Activated CD8-positive, alpha-beta memory T cell treated with anti-CD3 and anti-CD28 coated beads for 24 hours (primary cell): ENCODE measurements around the gene LRIG3.

Source experiments
- DNase-seq: peaks from one replicate; pipeline ENCODE4 v3.0.0-alpha.2; 2020

Gene LRIG3

DNA sequence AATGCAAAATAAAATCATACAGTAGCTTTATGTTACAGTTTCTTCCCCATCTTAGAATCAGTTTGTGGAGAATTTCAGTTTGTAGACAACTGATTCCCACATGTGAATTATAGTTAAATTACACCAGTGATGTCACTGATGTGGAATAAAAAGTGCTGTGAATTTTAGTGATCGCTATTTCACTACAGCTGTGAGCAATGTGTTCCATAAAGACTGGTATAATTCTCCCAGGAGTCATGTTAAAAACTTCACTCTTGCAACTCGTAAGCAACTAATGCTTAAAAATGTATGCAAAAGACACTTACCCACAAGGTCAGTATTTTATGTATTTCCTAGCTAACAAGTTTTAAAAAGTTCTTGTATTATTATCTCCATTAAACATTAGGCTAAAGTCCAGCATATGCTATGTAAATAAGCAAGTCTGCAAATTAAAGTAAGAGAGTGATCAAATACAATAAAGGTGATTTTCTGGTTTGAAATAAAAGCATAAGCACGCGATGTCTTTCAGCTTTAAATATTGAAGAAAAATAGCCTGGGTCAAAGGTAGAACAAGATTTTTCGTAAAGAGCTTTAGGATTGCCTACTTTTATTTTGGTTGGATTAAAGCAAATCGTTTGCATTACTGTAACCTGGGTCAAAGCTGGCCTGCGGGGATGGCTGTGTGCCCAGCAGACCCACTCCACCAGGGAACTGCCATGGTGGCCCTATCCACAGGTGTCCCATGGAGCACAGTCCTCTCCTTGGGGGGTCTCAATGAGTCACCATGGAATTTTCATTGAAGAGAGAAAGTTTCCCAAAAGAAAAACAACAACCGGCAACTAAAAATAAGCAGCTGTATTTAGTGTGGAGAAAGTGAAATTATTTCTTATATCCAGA, 12.7 kb upstream of the LRIG3 start:
- no peak for DNase-seq

DNA sequence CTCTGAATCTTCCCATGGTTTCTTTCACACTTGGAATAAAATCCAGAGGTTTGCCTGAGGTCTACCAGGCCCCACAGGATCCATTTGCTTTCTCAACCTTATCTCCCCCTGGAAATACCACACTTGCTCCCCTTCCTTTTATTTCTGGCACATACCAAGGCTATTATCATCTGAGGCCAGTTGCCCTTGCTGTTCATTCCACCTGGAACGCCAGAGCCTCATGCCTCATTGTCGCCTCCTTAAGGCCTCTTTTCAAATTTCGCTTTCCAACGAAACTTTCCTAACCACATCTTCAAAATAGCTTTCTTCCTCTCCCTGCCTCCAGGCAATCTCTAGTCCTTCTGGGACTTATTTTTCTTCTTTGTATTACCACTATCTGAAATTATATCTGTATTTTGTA, 11.2 kb upstream of the LRIG3 start:
- no peak for DNase-seq

DNA sequence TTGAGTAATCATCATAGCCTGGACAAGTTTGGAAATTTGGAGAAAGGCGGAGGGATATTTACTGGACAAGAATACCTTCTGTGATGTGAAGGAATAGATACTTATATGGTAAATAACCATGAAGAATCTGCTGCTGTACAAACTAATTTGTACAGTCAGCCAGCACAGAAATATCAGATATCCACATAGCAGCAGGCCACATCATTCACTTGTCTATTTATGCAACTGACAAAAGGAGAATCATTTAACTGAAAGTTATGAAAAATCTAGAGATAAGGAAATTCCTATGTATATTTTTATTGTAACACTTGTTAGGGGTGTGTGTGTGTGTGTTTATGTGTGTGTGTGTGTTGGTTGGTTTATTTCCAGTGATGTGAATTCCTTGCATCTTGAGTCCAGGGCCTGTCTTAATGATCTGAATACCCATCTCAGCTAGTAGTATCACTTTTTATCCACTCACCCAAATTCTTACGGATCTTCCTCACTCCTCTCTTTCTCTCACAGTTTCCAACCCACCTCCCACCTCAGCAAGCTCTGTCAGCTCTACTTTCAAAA, 10.5 kb upstream of the LRIG3 start:
- no peak for DNase-seq

DNA sequence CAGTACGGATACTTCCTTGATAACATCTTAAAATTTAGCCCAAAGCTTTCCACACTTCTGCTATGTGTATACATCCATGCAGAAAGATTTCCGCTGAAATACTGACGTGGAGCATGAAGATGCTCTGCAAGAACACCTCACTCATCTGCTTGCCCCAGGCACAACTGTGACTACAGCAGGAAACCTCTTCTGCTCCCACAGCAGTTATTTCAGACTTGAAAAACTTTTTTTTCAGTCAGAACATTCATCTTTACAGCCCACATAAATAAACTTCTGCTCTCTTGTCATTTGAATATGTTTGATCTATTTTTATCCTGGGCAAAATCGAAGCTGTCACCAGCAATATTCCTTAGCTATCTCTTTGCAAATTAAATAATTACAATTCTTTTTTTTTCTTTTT, 6.8 kb upstream of the LRIG3 start:
- no peak for DNase-seq

DNA sequence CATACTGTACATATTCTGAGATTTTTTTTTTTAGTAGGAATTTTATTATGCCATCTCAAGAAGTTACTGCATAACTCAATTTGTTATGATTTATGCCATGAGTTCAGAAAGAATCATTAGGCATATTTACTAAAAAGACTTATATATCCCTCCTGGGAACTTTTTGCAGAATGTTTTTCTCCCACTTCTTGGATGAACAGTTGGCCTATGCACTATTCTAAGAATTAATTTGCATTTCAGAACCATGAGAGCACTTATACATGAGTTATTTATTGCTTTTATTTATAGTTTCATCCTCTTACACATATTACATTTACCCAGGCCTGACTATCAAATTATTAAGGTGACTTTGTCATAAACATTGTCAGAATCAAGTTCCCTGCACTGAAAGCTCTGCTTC, 6.3 kb upstream of the LRIG3 start:
- no peak for DNase-seq

DNA sequence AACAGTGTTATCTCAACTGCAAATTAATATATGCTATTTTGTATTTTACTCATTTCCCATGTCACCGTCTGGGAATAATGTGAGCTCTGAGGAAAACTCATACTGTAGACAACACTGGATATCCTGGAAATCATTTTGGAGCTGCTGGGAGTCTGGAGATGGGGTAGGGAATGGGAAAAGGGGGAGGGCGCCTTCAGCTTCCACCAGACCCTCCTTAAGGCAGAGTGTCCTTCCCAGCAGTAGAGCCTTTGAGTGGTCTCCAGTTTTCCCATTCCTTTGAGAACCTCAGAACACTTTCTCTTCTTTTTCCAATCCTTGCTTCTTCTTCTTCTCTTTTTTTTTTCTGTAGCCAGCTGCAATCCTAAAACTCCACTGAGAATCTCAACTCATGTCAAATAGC, 5.4 kb upstream of the LRIG3 start:
- no peak for DNase-seq

DNA sequence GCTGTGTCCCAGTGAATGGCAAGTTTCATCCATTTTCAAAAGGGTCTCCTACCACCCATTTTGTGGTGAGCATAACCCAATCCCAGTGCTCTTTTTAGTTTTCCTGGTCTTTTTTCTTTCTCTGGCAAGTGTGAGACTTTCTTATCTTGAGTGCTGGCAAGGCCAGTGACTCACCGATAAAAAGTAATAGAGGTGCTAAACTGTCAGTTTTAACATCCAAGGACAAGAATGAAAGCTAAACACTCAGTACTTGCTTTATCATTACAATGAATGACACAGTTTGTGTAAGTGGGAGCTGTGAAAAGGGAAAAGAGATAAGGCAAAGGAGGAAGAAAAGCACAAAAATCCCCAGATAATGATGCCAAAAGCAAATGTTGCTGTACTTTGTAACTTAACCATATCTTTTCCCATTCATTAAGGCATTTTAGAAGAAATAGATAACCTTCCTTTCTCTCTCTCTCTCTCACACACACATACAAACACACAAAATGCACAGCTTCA, 4.9 kb upstream of the LRIG3 start:
- DNase-seq = no peak

DNA sequence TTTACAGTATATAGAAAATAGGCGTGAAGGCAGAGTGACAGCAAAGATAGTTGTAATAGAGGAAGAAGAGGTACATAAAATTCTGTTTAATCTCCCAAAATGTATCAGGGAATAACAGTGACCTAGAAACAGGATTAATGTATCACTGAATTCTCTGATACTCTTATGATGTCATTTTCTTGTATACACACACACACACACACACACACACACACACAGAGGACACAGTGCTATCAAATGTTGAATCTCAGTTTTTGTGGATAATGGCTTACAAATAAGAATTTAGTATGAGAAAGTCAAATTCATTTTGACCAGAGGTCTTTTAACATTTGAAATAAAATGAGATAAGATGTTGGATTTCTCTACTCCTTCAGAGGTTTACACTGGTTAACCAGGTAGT, 4.3 kb upstream of the LRIG3 start:
- no peak for DNase-seq

DNA sequence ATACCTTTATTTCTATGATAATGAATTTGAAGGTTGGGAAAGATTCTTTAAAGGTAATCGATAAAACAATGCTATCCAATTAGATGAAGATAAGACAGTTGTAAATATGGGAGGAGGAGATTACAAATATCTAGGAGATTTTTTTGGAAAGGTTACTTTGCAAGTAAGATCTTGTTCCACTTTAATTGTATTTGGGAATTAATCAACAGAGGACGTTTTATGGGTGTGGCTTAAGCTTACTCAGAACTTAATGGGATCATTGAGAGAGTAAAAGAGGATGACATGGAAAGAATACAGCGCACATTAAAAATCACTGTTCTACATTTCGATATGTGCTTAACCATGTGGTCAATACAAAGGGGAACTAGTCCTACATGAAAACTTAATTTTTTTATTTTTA, 3.5 kb upstream of the LRIG3 start:
- no peak for DNase-seq

DNA sequence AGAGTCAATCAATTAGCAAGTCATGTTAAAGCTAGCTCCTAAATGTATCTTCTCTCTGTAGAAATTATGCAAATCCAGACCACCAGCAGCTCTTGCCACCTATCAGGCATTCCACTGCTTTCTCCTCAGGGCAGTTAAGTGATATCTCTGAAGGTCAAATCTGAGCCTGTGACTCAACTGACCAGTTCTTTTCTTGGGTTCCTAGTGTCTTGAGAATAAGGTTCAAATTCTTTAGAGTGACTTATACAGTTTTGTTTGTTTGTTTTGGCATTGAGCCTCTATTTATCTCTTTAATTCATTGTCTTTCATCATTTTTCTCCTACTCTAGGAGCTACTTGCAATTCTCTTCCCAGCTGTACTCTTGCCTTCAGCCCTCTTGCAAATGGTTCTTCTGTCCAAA, 2.5 kb upstream of the LRIG3 start:
- DNase-seq = no peak

DNA sequence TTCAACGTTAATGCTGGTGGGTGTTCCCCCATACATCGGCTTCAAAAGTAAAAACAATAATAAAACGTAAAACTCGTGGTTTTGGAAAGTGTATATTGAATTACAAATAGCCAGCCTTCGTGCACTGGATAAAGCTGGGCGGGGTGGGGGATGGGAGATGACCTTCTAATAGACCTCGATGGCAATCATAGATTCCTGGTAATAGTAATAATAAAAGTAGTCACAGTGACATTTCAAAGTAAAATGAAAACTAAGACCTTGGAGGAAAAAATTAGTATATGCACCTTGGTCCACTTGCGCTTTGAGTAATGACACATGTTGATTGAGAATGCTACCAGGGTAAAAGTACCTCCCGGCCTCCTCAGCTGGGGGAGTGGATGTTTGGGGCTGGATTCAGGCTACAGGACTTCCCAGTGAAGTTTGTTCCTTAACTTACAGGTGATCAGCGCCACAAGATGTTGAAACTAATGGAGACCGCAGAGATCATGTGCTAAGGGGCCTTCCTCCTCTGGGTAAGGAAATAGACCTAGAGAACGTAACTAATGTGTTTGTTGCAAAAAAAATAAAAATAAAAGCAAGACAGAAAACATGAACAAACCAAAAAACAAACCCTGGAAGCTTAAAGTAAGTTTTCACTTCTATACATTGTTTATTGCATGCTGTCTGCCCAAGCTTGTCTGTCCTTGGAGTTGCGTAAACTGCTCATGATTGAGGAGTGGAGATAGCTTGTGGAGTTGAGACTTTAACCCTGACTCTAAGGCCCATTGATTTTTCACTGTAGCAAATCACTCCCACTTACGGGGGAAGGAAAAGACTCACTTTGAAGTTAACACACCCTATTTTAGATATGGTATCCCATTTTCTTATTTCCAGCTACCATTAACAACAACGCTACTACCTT, 907 bp upstream of the LRIG3 start:
- DNase-seq = no peak

DNA sequence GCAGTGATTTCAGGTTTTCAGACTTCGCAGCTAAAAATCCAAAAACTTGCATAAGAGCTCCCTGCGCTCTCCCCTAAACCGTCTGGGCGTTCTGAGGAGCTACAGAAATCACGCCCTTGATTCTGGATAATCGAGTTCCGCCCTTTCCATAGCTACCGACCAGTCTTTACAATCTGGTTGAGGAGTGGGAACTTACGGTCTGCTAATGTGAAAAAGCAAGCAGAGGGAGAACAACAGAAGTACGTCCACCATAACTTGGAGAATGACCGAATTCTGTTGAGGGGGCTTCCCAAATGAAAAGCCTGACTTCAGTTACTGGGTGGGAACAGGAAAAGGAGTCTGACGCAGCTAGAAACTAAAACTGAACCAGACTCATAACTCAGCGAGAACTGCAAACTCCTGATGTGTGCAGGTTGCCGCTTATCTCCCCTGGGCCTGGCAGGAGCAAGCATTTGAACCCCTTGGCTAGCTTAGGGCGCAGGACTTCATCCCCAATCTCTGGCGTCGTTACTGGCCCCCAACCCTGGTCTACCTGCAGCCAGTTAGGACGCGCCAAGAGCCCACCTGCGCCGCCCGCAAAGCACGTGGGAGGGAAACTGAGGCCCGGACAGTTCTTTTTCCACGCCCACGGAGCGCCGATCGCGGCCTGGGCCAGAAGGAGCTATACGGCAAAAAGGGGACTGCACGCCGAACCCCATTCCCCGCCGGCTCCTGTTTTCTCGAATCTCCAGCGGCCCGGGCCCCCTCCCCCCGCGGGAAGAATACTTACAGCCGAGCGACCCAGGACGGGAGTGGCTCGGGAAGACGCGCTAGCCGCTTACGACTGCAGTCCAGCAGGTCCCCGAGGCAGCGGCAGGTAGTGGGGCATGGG, 838 bp downstream of the LRIG3 start:
- no peak for DNase-seq

DNA sequence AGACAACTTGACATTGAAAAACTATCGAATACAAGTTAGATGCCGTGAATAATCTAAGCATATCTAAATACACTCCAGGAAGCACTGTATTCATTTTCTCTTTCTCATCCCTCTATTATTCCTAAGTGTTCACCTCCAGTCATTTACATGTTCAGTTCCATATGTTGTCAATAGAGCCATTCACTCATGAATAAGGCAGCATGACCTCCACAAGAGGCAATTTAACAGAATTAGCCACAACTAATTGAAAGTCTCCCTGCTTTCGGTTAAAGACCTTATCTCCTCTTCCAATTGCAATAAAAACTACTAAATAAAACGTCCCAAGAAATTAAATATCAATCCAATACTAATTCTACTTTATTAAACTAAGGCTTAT, 1.8 kb downstream of the LRIG3 start:
- DNase-seq = no peak

DNA sequence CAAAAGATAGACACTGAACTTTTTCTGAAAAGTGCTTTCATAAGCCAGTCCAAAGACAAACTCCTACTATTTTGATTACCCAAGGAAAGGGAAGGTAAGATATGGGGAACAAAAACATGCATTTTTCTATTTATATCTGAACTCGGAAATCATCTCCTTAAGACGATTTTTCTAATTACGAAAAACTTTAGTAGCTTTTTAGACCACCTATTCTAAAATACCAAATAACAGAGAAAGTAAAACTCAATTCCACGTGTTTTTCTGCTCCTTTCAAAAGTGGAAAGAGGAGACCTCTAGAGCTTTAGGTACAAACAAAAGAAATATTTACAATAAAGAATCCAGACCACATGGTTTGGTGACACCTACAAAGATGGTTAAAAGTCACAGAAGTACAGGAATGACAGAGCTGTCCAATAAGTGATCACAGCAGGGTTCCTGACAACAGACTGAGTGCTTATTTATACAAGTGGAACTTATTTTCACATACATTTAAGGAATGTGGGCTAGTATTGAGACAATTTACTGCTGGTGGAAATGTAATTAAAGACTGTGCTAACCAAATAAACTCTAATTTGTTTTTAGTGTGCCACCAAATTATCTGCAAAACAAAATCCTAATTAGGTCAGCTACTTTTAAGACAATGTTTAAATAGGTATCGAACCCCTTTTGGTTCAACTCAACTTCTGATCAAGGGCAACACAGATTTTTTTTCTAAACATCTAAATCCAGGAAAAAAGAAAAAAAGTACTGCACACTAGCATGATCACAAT, 2.4 kb downstream of the LRIG3 start:
- DNase-seq = no peak

DNA sequence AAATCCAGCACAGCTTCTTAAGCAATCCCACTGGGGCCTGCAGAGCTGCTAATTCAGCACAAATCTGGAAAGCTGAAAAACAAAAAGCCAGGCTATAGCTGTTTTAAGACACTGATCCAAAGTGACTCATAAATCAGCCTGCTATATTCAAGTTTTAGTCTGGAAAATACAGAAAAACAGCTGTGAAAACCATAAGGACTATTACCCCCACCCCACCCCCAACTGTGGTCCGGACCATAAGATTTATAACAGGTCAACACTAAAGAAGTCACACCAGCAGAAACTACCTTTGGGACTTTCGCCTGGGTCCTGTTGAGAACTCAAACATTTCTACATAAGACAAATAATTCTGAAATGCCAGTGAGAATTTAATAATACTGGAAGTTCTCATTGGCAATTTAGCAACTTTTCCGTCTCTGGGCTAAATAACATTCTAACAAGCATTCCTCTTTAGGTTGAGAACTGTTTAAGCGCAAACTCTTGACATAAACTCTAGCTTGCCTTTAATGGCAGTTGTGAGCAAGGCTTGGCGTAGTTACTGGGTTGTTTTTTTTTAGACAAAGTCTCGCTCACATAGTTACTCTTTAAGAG, 3.3 kb downstream of the LRIG3 start:
- no peak for DNase-seq

DNA sequence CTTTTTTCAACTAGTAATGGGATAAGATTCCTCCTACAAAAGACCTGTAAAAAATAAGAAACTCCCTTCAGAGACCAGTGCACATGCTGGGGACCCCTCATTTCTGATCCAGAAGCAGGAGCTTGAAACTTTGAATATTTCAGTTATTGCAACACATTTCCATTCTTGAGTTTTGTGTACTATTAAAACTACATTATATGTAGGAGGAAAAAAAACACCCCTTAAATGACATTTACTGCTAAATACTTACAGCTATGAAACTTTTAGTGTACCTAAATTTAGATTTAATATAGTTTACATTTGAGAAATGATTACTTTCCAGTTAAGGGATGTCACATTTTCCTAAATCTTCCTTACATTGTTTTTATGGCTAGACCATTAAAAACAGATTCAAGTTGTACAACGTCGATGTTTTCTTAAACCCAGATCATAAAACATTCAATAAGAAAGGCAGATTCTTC, 4.1 kb downstream of the LRIG3 start:
- DNase-seq = no peak

DNA sequence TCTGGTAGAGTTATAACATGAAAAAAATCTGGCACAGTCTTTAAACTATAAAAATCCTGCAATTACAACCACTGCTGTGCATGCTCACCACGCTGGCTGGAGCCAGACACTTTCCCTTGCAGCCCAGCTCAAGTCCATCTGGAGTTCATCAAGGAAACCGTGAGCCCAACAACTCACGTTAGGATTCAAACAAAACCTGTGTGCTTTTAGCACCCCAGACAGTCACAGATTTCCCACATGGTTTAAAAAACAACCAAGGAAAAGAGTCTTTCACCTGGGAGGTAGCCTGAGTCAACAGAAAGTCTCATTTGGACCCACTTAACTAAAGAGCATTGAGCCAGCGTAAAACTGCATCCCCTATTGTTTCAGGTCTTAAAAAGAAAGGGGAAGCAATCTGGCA, 4.7 kb downstream of the LRIG3 start:
- no peak for DNase-seq

DNA sequence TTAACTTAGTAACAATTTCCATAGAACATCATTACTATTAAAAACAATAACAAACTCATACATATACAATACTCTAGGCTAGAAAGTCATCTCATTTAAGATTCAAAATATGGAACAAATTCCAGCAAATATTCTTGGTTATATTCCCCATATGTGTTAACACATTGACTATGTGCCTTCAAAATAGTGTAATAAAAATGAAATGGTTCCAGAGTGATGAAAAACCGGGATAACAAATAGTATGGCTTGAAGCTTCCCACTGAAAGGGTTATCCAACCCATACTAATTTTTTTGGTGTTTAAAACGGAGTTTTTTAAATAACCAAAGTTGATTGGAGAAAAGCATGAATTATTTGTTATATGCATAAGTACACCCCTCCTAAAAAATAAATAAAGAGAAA, 5.3 kb downstream of the LRIG3 start:
- no peak for DNase-seq

DNA sequence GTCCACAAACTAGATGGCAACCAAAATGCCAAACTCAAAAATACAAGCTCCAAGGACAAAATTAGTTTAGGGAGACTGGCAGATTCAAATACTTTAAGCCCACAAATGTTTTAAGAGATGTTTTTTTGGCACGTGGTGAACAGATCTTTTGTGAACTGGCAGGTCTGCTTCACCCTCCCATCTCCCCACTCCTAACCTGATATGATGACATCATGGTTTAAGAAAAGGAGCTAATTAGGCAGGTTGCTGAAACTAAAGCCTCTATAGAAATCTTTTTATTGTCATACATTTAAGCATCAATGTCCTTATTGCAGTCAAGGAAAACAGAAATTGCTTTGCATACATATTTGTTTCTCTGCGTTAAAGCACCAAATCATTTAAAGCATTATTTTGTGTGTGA, 5.8 kb downstream of the LRIG3 start:
- no peak for DNase-seq

DNA sequence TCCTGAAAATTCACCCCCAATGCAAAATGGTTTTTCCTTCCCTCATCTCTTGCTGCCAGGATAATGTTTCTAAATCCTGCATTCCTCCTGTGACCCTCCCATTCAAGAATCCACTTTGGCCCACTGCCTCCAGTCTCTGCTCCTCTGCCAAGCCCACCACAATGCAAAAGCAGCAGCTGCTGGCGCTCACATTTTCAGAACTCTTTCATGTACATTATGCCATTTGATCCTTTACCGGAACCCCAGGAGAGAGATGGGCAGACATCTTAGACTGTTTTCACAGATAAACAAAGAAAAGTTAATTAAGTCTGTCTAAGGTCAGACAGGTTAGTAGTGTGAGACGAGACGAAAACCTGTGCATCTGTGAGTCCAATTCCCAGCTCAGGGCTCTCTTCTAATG, 12.9 kb downstream of the LRIG3 start:
- no peak for DNase-seq

DNA sequence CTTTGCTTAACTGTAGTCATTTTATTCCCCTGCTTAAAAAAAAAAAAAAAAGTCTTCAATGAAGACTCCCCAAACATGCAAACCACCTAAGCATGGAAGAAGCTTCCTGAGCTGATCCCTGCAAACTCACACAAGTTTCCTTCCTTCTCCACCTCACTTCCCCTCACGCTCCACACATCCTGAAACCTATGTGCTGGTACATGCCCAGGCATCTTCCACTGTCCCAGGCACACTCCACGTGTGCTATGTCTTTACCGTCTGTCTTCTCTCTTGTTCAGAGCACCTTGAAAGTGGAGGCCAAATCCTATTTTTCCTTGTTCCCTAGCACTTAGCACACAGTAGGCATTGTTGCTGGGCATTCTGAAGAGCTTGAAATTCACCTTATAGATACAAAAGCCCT, 13.4 kb downstream of the LRIG3 start:
- no peak for DNase-seq
